ENCODE data around the gene SALL1.

SALL1 gene

GRCh38 chr16:51141106-51141505, 10.0 kb downstream of the SALL1 start:
- DNase-seq (ENCODE audit: low read depth, low spot score) = no peak

GRCh38 chr16:51140112-51140511, 11.0 kb downstream of the SALL1 start:
- DNase-seq (ENCODE audit: low read depth, low spot score) = no peak

DNA sequence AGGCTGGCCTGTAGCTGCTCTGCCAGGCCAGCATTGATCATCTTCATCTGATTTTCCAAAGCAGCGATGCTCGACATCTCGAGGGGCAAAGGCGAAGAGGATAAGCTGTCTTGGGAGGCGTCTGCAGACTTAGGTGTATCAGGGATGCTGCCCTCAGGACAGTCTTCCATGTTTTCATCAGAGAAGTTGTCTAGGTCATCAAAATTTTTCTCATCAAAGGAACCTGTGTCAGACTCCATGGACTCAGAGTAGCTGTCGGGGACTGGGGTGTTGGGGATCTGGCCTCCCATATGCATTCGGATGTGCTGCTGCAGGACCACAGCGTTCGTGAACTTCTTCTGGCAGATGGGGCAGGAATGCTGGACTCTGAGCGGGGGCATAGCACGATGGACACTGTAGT, 11.5 kb downstream of the SALL1 start:
- no peak for DNase-seq (ENCODE audit: low read depth, low spot score)

DNA sequence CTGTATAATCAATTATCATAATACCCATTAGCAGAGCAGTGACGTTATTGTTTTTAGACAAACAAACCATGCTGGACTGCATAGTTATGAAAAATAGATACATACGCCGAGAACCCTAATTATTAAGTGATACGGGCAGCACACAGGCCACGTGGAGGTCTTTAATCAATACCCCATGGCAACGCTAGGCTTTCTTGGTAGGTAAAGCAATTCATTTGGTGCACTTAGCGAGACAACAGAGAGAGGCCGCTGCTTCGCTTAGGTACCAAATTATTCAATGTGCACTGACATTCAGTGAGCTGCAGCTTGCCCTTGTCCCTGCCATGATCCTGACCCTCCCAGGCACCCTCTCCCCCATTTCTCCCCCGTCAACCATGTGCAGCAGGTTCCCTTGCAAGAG, 12.9 kb downstream of the SALL1 start:
- no peak for DNase-seq (ENCODE audit: low read depth, low spot score)

GRCh38 chr16:51137097-51137496, 14.0 kb downstream of the SALL1 start:
- no peak for DNase-seq (ENCODE audit: low read depth, low spot score)

DNA sequence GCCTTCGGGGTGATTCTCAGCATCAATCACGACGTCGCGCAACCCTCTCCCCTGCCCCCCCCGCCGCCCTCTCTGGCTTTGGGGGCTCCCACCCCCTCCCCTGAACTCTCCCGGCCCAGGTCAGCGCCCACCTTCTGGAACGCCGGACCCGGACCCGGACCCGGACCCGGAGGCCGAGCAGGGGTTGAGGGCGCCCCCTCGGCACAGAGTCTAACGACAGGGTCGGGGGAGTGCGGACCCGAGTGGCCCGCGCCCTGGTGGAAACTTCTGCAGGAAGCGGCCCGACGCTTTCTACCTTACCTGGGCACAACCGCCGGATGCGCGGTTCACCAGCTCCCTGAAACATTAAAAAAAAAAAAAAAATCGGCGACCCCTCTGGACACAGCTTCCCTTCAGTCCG, 16.2 kb downstream of the SALL1 start:
- no peak for DNase-seq (ENCODE audit: low read depth, low spot score)

- no peak for DNase-seq (ENCODE audit: low read depth, low spot score)
Observed at GRCh38 chr16:51134269-51134812, 16.7 kb downstream of the SALL1 start.

DNA sequence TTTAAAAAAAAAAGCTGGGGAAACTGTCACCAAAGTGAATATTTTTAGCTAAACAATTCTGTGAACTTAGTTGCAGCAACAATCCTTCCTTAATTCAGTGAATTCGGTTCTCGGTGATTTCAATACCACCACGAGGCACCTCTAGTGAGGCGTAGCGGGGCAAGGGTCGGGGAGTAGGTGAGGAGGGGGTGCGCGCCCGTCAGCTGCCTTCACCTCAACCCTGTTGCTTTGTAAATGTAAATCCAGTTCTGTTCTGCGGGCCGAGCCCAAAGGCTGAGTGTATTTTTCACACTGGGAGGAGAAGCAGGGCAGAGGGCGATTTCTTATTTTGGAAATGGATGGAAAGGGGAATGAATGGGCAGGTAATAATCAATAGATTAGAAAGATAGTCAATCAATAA, 17.4 kb downstream of the SALL1 start:
- DNase-seq (ENCODE audit: low read depth, low spot score) = no peak

DNA sequence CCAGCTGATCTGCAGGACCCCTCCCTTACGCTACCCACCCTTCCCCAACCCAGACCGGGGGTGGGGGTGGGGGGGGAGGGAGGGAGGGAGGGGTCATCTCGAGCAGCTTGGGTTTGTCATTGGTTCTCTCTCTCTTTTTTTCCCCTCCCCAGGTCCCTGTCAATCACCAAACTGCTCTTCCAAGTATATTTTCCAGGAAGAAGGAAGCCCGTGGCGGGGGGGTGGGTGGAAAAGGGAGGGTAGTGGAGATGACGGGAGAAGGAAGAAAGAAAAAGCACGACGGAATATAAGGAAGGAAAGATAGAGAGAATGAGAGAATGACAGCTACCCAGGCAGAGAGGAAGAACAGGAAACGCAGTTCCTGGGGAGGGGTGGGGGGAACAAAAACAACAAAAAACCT, 17.9 kb downstream of the SALL1 start:
- no peak for DNase-seq (ENCODE audit: low read depth, low spot score)

DNA sequence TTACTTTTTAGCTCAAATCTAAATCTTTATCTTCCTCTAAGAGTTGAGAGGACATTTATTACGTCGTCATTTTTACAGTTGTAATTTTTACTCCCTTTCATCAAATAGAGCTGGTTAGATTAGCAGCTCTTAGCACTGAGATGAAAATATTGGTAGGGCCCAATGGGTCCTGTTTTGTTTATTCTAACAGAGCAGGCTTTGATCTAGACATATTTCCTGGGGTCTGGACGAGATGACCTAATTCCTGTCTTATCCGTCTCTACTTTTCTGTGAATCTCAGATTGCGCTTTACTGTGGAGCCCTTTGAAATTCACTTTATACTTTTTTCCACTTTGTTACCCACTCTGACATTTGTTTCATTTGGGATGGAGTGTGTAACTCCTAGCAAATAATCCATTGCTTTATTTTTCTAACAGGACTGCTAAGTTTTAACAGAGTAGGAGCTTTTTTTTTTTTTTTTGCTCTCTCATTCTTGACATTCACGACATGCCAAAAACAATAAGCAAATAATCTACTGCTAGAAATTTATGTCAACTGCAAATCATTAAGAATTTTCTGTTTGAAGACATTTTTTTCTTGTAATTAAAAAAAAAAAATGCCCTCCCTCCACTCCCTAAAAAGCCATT, 18.5 kb downstream of the SALL1 start:
- DNase-seq (ENCODE audit: low read depth, low spot score) = no peak

GRCh38 chr16:51131619-51132018, 19.5 kb downstream of the SALL1 start:
- DNase-seq (ENCODE audit: low read depth, low spot score) = no peak

GRCh38 chr16:51129105-51129504, 22.0 kb downstream of the SALL1 start:
- no peak for DNase-seq (ENCODE audit: low read depth, low spot score)

DNA sequence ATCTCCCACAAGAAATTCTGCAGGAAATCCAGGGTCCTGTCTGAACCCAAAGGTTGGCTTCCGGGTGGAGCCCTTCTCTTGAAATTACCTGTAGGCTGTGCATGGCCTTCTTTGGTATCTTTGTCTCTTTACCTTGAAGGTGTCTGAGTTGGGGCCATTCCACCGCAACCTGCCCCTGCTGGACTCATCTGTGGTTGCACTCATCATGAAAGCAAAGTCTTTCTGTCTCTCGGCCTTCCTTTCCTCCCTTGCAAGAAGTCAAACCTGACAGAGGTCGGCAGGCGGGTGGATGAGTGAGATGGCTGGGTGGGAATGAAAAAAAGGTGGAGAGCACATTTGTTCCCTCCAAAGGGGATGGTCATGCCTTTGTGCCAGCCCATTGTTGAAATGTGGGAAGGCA, 25.1 kb downstream of the SALL1 start:
- no peak for DNase-seq (ENCODE audit: low read depth, low spot score)

DNA sequence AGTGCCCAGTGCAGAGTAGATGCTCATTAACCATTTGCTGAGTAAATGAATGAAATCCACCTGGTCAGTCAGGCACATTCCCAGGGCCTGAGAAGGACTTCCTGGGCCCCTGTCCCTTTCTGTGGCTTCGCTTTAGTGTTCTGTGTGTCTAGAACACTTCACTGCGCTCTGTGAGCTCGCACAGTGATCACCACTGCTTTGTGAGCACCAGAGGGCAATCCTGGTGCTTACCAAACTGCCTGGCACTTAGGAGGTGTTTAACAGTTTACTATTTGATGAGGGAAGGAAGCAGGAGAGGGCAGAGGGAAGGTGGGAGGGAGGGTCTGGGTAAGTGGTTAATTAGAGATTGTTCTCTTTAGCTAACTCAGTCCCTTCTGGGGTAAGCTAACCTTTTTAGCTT, 26.2 kb downstream of the SALL1 start:
- no peak for DNase-seq (ENCODE audit: low read depth, low spot score)

GRCh38 chr16:51121850-51122249, 29.2 kb downstream of the SALL1 start:
- DNase-seq (ENCODE audit: low read depth, low spot score) = no peak

- DNase-seq (ENCODE audit: low read depth, low spot score) = no peak
Observed at GRCh38 chr16:51120730-51121347, 30.2 kb downstream of the SALL1 start.

- DNase-seq (ENCODE audit: low read depth, low spot score) = no peak
Observed at GRCh38 chr16:51119973-51120729, 30.9 kb downstream of the SALL1 start.

GRCh38 chr16:51119556-51119955, 31.5 kb downstream of the SALL1 start:
- no peak for DNase-seq (ENCODE audit: low read depth, low spot score)

- no peak for DNase-seq (ENCODE audit: low read depth, low spot score)
Observed at GRCh38 chr16:51116353-51116752, 34.7 kb downstream of the SALL1 start.

DNA sequence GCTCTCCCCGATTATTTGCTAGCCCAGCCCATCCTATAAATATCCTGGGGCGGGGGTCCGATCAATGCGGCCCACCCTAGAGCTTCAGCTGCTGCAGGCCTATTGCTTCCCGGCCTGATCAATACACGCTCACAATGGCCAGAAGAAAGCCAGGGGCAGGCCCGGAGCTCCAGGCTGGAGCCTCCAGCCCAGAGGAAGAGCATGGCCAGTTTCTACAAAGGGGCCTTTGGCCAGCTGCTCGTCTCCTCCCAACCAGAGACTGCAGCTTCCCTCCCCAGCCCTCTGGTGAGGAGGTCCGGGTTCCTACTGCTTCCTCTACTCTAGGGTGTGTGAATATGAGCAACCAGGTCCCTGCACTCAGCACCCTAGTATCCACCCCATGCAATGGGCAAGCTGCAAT, 36.7 kb downstream of the SALL1 start:
- no peak for DNase-seq (ENCODE audit: low read depth, low spot score)

GRCh38 chr16:51113236-51114125, 37.6 kb downstream of the SALL1 start:
- no peak for DNase-seq (ENCODE audit: low read depth, low spot score)

GRCh38 chr16:51112323-51112722, 38.7 kb downstream of the SALL1 start:
- no peak for DNase-seq (ENCODE audit: low read depth, low spot score)

All from activated CD4-positive, CD25-positive, alpha-beta regulatory T cell treated with anti-CD3 and anti-CD28 coated beads, Interleukin-2, amount 50 U/mL, for 16 hours (primary cell).